GM18907 (cell line): ENCODE results near the gene RNU6-9.
A peak's percentile ranks its signal among the peaks of the same experiment; 100 is the strongest.

ENCODE experiments used
- ATAC-seq: cut with Tn5 transposase; IDR thresholded peaks from one replicate; pipeline ENCODE4 v1.9.1; 2021; ENCODE audit warnings: mild to moderate bottlenecking, moderate library complexity; ENCODE audit not compliant: unreplicated experiment

Gene RNU6-9

GRCh38 chr19:916645-917322 lies 23.5 kb downstream of the RNU6-9 start:
- ATAC-seq: no peak

DNA sequence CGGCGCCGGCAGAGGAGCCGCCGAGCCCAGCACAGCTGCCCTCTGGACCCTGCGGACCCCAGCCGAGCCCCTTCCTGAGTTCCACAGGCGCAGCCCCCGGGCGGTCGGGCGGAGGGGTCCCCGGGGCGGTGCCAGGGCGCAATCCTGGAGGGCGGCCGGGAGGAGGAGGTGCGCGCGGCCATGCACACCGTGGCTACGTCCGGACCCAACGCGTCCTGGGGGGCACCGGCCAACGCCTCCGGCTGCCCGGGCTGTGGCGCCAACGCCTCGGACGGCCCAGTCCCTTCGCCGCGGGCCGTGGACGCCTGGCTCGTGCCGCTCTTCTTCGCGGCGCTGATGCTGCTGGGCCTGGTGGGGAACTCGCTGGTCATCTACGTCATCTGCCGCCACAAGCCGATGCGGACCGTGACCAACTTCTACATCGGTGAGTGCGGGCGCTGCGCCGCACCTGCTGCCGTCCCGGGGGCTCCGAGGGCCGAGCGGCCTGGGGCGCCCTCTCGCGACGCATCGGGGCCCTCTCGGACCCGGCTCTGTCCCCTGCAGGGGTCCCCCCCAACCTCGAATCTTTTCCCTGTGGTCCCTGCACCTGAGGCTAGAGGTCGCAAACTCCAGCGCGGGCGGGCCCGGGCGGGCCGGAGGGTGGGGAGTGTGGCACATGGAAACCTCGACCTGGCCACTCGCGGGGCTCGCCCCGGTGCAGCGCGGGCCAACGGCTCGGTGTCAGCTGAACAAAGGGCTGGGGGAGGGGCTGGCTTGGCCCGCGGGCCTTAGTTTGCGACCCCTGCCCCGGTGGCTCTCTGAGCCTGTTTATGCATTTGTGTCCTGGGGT lies 24.3 kb downstream of the RNU6-9 start, which contains the start of gene KISS1R:
KISS1R (plus strand) TSS at position 11 of the 829 bp plus-strand sequence; CDS start at position 181, 170 bp downstream.
- no peak for ATAC-seq

DNA sequence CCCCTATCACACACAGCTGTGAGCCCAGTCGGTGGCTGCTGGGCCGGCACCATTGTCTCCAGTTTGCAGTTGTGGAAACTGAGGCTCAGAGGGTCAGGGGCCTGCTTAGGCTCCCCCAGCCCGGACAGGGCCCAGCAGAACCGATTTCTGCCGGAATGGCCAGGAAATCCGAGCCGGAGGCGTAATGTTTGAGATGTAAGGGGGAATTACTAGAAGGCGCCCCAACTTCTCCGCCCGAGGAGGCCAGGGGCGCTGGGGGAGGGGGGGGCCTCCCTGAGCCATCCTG lies 24.8 kb downstream of the RNU6-9 start:
- ATAC-seq: no peak

DNA sequence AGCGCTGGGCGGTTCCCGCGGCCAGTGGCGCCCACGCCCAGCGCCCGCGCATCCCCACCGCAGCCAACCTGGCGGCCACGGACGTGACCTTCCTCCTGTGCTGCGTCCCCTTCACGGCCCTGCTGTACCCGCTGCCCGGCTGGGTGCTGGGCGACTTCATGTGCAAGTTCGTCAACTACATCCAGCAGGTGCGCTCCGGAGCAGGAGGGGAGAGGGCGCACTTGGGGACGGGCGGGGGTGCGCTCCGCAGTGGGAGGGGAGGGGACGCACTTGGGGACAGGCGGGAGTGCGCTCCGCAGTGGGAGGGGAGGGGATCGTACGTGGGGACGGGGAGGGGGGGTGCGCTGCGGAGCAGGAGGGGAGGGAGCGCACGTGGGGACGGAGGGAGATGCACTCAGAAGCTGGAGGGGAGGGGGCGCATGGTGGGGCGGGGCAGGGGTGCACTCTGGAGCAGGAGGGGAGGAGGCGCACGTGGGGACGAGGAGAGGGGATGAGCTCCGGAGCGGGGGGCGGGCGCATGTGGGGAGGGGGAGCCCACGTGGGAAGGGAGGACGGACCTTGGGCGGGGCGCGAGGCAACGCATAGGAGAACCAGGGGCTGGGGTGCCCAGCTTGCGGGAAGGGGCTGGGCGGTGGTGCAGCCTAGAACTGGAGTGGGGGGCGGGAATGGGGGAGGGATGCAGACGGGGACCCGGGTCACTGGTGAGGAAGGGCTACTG lies 25.4 kb downstream of the RNU6-9 start:
- no peak for ATAC-seq

DNA sequence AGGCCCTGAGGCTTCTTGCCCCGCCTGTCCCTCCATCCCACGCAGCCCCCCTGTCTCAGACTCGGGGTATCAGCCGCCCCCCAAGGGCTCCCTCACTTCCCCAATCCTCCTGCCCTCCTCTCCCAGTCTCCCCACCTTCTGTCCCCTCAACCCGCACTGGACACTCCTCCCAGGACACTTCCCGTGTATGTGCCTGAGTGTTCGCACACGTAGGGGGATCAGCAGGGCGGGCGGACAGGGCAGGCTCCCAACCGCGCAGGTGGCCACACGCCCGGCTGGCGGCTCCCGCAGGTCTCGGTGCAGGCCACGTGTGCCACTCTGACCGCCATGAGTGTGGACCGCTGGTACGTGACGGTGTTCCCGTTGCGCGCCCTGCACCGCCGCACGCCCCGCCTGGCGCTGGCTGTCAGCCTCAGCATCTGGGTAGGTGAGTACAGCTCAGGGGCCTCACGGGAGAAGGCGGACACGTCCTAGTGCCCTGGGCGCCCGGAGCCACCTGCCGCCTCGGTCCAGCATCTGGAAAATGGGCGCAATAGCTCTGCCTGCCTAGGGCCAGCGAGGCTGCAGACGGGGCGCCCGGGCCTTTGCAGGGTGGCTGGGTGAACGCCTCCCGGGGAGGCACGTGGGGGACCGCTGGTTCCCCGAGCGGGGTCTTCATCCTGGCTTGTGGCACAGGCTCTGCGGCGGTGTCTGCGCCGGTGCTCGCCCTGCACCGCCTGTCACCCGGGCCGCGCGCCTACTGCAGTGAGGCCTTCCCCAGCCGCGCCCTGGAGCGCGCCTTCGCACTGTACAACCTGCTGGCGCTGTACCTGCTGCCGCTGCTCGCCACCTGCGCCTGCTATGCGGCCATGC lies 26.1 kb downstream of the RNU6-9 start:
- peak; percentile 8 for ATAC-seq

DNA sequence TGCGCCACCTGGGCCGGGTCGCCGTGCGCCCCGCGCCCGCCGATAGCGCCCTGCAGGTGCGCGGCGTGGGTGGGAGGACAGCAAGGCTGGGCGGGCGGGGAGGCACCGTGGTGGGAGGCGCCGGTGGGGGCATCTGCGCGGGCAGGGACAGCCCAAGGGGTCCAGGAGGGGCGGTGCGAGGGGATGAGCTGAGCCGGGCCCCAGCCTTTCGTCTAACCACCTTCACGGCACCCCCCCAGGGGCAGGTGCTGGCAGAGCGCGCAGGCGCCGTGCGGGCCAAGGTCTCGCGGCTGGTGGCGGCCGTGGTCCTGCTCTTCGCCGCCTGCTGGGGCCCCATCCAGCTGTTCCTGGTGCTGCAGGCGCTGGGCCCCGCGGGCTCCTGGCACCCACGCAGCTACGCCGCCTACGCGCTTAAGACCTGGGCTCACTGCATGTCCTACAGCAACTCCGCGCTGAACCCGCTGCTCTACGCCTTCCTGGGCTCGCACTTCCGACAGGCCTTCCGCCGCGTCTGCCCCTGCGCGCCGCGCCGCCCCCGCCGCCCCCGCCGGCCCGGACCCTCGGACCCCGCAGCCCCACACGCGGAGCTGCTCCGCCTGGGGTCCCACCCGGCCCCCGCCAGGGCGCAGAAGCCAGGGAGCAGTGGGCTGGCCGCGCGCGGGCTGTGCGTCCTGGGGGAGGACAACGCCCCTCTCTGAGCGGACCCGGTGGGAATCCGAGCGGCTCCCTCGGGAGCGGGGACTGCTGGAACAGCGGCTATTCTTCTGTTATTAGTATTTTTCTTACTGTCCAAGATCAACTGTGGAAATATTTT lies 27.0 kb downstream of the RNU6-9 start:
- peak; percentile 32 for ATAC-seq

- peak; percentile 3 for ATAC-seq
These were observed 31.3 kb downstream of the RNU6-9 start for GRCh38 chr19:924553-925086.

- ATAC-seq: peak; percentile 34
These were observed 31.8 kb downstream of the RNU6-9 start for GRCh38 chr19:925087-925525.

- ATAC-seq: peak; percentile 53
These were observed 32.4 kb downstream of the RNU6-9 start, which contains the start of gene ARID3A for GRCh38 chr19:925526-926322. Gene ARID3A, plus strand, starts transcription at chr19:926035. Its CDS starts 3,494 bp downstream, at chr19:929529.

- ATAC-seq: no peak
These were observed 33.0 kb downstream of the RNU6-9 start for GRCh38 chr19:926323-926588.

GRCh38 chr19:926589-927350 lies 33.5 kb downstream of the RNU6-9 start:
- ATAC-seq: no peak

DNA sequence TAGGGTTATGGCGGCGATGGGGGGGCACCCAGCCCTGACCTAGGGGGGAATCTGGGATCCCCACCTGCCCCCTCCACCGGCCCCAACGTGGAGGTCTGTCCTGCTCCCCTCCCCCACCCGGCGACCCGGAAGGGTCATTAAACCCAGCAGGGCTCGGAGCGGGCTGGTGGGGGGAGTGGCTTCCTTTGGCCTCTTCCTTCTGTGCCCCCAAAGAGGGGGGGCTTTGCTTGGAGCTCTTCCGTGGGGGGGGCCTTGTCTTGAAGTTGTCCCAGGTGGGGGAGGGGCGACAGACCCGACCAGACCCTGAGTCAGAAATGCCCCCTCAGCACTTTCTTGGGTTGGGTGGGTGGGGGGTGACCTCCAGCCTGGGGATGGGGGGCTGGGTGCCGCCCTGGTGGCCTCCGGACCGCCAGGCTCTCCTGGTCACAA lies 34.1 kb downstream of the RNU6-9 start:
- no peak for ATAC-seq

GRCh38 chr19:927780-928401 lies 34.6 kb downstream of the RNU6-9 start:
- no peak for ATAC-seq

GRCh38 chr19:928471-929202 lies 35.4 kb downstream of the RNU6-9 start:
- ATAC-seq: no peak

DNA sequence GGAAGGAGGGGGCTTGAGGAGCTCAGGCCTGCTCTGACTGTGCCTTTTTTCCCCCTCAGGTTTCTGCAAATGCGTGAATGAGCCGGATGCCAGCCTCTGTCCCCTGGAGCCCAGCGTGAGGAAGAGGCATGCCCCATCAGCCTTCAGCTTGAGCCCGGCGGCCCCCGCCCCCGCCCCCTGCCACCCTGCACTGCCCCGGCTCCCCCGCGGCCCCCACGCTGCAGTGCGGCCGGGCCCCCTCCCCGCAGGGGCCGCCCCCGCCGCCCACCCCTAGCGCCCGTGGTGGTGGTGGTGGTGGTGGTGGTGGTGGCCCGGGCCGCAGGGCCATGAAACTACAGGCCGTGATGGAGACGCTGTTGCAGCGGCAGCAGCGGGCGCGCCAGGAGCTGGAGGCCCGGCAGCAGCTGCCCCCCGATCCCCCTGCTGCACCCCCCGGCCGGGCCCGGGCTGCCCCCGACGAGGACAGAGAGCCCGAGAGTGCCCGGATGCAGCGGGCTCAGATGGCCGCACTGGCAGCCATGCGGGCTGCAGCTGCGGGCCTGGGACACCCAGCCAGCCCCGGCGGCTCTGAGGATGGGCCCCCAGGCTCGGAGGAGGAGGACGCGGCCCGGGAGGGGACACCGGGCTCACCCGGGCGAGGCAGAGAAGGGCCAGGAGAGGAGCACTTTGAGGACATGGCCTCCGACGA lies 36.1 kb downstream of the RNU6-9 start:
- no peak for ATAC-seq

GRCh38 chr19:929891-930258 lies 36.6 kb downstream of the RNU6-9 start:
- no peak for ATAC-seq
